HL-60 (cell line): ENCODE results near the gene ERH.

ENCODE experiments used
- CTCF ChIP-seq: IDR thresholded peaks from one replicate; pipeline ENCODE4 v1.5.1; 2011; ENCODE audit warnings: low read length, control low read depth, inconsistent platforms; ENCODE audit not compliant: insufficient read depth
- GABPA ChIP-seq: IDR thresholded peaks from 2 replicates; pipeline ENCODE4 v1.6.1; 2012; ENCODE audit warnings: low read depth
- POLR2AphosphoS5 ChIP-seq: IDR thresholded peaks from 2 replicates; pipeline ENCODE4 v1.6.1; 2012; ENCODE audit warnings: low read depth
- REST ChIP-seq: IDR thresholded peaks from 2 replicates; pipeline ENCODE4 v1.6.1; 2012; ENCODE audit warnings: low read depth; ENCODE audit not compliant: insufficient replicate concordance
- SPI1 ChIP-seq: IDR thresholded peaks from 2 replicates; pipeline ENCODE4 v1.6.1; 2012; ENCODE audit warnings: low read depth, mild to moderate bottlenecking, borderline replicate concordance

GRCh38 chr14:69334576-69334975 lies 63.5 kb downstream of the ERH start:
- TF ChIP-seq CTCF (no peak), POLR2AphosphoS5 (no peak), GABPA (no peak), REST (no peak), SPI1 (no peak)
